Activated naive CD4-positive, alpha-beta T cell treated with anti-CD3 and anti-CD28 coated beads, Interleukin-2, amount 10 ng/mL, durations not matched to agents 5 hours and 36 hours (primary cell): ENCODE results near the gene NAA20. TPM values are rescaled to one million over a fixed set of nuclear protein-coding genes. Genes with fewer than 3 reads are reported as not detected.

ENCODE experiments used
- total RNA-seq, 2 experiments: library from RNA; stranded (reverse); gene quantifications; one replicate each; pipeline ENCODE4 v1.2.3, GENCODE V29; 2021

Gene NAA20
- total RNA-seq, result 10 to 100 TPM; 39.2 to 44.7 TPM

GRCh38 chr20:20017001-20017843, at the start of gene NAA20:
NAA20 (plus strand) TSS chr20:20017362; CDS start chr20:20017397, 35 bp downstream.

GRCh38 chr20:20052074-20052970, 35.2 kb downstream of the NAA20 start, which contains the start of the genes CFAP61 and CRNKL1:
CFAP61 (plus strand) TSS chr20:20052532; CDS start chr20:20056654, 4,122 bp downstream.
CRNKL1 (minus strand) TSS chr20:20052466; CDS start chr20:20052342, 124 bp downstream.

Other genes with a start within 250 kb of the NAA20 start
- 10 to 100 TPM; 19.7 to 21.0 TPM for gene CRNKL1, start 35.1 kb downstream of the NAA20 start, total RNA-seq
- gene CFAP61, start 35.2 kb downstream of the NAA20 start, total RNA-seq, result not detected